HTERT RPE-1 (cell line): ENCODE results near the gene ZNF215.
"Not testable (repeated sequence)": the region's sequence is repeated elsewhere in the genome, so short reads cannot be mapped to it uniquely, and the experiment has no call there.

Source experiments
- in situ Hi-C: fragments of 300-500 bp; cut with MboI; formaldehyde crosslinking; loops from 4 replicates; pipeline ENCODE4 v1.14.3; 2020; ENCODE audit warnings: low sequenced_read_pairs

The ZNF215 gene

GRCh38 chr11:6926208-6927029, at the start of gene ZNF215:
TSS of gene ZNF215 (plus strand) at chr11:6926426. CDS start at chr11:6932273, 5,847 bp downstream.
- in situ Hi-C loops: no loop called here

GRCh38 chr11:6876914-6877313, 49.3 kb upstream of the ZNF215 start:
- in situ Hi-C loops: no loop called here

GRCh38 chr11:6882751-6883150, 43.5 kb upstream of the ZNF215 start:
- in situ Hi-C loops: no loop called here

- in situ Hi-C loops: not testable (repeated sequence)
Measured at GRCh38 chr11:6887711-6888110, 38.5 kb upstream of the ZNF215 start.

GRCh38 chr11:6888830-6889229, 37.4 kb upstream of the ZNF215 start:
- in situ Hi-C loops: no loop called here

GRCh38 chr11:6889835-6890234, 36.4 kb upstream of the ZNF215 start:
- in situ Hi-C loops: no loop called here

GRCh38 chr11:6892400-6892799, 33.8 kb upstream of the ZNF215 start, which contains the start of gene OR2D2:
TSS of gene OR2D2 (minus strand) at chr11:6892500. CDS start at chr11:6892500, 0 bp downstream.
- in situ Hi-C loops: no loop called here

GRCh38 chr11:6894097-6894496, 32.1 kb upstream of the ZNF215 start:
- in situ Hi-C loops: no loop called here

GRCh38 chr11:6895010-6895409, 31.2 kb upstream of the ZNF215 start:
- in situ Hi-C loops: no loop called here

- in situ Hi-C loops: no loop called here
Measured at GRCh38 chr11:6898911-6899310, 27.3 kb upstream of the ZNF215 start.

- in situ Hi-C loops: no loop called here
Measured at GRCh38 chr11:6900327-6900999, 25.8 kb upstream of the ZNF215 start.

GRCh38 chr11:6904804-6905203, 21.4 kb upstream of the ZNF215 start:
- in situ Hi-C loops: not testable (repeated sequence)

- in situ Hi-C loops: no loop called here
Measured at GRCh38 chr11:6911378-6911777, 14.8 kb upstream of the ZNF215 start.

- in situ Hi-C loops: no loop called here
Measured at GRCh38 chr11:6911948-6912347, 14.3 kb upstream of the ZNF215 start.

GRCh38 chr11:6919698-6920097, 6.5 kb upstream of the ZNF215 start:
- in situ Hi-C loops: no loop called here

GRCh38 chr11:6920702-6921101, 5.5 kb upstream of the ZNF215 start, which contains the start of gene OR2D3:
TSS of gene OR2D3 (plus strand) at chr11:6921002. CDS start at chr11:6921002, 0 bp downstream.
- in situ Hi-C loops: no loop called here

- in situ Hi-C loops: no loop called here
Measured at GRCh38 chr11:6925007-6925577, 1.1 kb upstream of the ZNF215 start.

- in situ Hi-C loops: no loop called here
Measured at GRCh38 chr11:6925636-6926207, 504 bp upstream of the ZNF215 start.

GRCh38 chr11:6927030-6927617, 898 bp downstream of the ZNF215 start:
- in situ Hi-C loops: no loop called here

GRCh38 chr11:6928916-6929315, 2.7 kb downstream of the ZNF215 start:
- in situ Hi-C loops: no loop called here

GRCh38 chr11:6931146-6931713, 5.0 kb downstream of the ZNF215 start:
- in situ Hi-C loops: no loop called here
